ENCODE measurements around the gene ANKRD6. TPM values are rescaled to one million over a fixed set of nuclear protein-coding genes. Genes with fewer than 3 reads are reported as not detected.

The ANKRD6 gene
- total and polyA plus RNA-seq, 2 experiments from 2014 or later, result 9.3 to 20.9 TPM

- no peak for TF ChIP-seq EZH2 (IDR thresholded peaks at IDR 0.05; ENCODE audit: borderline replicate concordance)
- no peak for TF ChIP-seq EZH2phosphoT487 (IDR thresholded peaks at IDR 0.05; ENCODE audit: low read depth, severe bottlenecking, unreplicated experiment)
- TF ChIP-seq CTCF (IDR thresholded peaks at IDR 0.05; ENCODE audit: poor library complexity), result no peak
- H3K4me3 ChIP-seq, result no peak overlapping the region
- 86% methylated on average over 3 of the region's 3 CpGs for WGBS (ENCODE audit: low lambda C conversion rate, missing lambda C conversion rate)
- DNase-seq (ENCODE audit: low spot score), result no peak
- no peak overlapping the region for H2AFZ ChIP-seq
- H3K27ac ChIP-seq, result no peak overlapping the region
- H4K20me1 ChIP-seq (ENCODE audit: insufficient read depth, poor library complexity, severe bottlenecking), result no peaks in the 10 kb centered on the region
- no peak overlapping the region for H3K4me2 ChIP-seq
- H3K36me3 ChIP-seq (replicated peaks; ENCODE audit: insufficient read depth, low read depth), result no peaks in the 10 kb centered on the region
- no peaks in the 10 kb centered on the region for H3K9me2 ChIP-seq (replicated peaks; ENCODE audit: insufficient read depth)
- no peaks in the 10 kb centered on the region for H3K4me1 ChIP-seq (ENCODE audit: insufficient read depth)
- H3K79me2 ChIP-seq, result peaks cover 12% of the 10 kb centered on the region
- H3K9me3 ChIP-seq (ENCODE audit: low read depth), result no peaks in the 10 kb centered on the region
- H3K27me3 ChIP-seq, result no peaks in the 10 kb centered on the region
Observed at GRCh38 chr6:89485320-89485719, 52.4 kb downstream of the ANKRD6 start.

GRCh38 chr6:89487864-89488263 lies 54.9 kb downstream of the ANKRD6 start:
- H4K20me1 ChIP-seq (ENCODE audit: insufficient read depth, poor library complexity, severe bottlenecking), result no peaks in the 10 kb centered on the region
- H3K9me2 ChIP-seq (replicated peaks; ENCODE audit: insufficient read depth), result no peaks in the 10 kb centered on the region
- H3K27me3 ChIP-seq, result no peaks in the 10 kb centered on the region
- H3K27ac ChIP-seq, result no peak overlapping the region
- 68% methylated on average over 1 of the region's 1 CpG for WGBS (ENCODE audit: low lambda C conversion rate, missing lambda C conversion rate)
- H3K9me3 ChIP-seq (ENCODE audit: low read depth), result no peaks in the 10 kb centered on the region
- H3K79me2 ChIP-seq, result peaks cover 12% of the 10 kb centered on the region
- no peak overlapping the region for H3K4me2 ChIP-seq
- DNase-seq (ENCODE audit: low spot score), result peak; percentile 33
- H3K4me1 ChIP-seq (ENCODE audit: insufficient read depth), result no peaks in the 10 kb centered on the region
- H3K36me3 ChIP-seq (replicated peaks; ENCODE audit: insufficient read depth, low read depth), result no peaks in the 10 kb centered on the region
- H2AFZ ChIP-seq, result no peak overlapping the region
- TF ChIP-seq EZH2 (IDR thresholded peaks at IDR 0.05; ENCODE audit: borderline replicate concordance), result no peak
- no peak for TF ChIP-seq CTCF (IDR thresholded peaks at IDR 0.05; ENCODE audit: poor library complexity)
- no peak for TF ChIP-seq EZH2phosphoT487 (IDR thresholded peaks at IDR 0.05; ENCODE audit: low read depth, severe bottlenecking, unreplicated experiment)
- H3K4me3 ChIP-seq, result no peak overlapping the region

- DNase-seq (ENCODE audit: low spot score), result no peak
- Histone ChIP-seq H3K4me3 (no peak overlapping the region), H4K20me1 (ENCODE audit: insufficient read depth, poor library complexity, severe bottlenecking) (no peaks in the 10 kb centered on the region), H3K4me1 (ENCODE audit: insufficient read depth) (no peaks in the 10 kb centered on the region), H3K27me3 (no peaks in the 10 kb centered on the region), H3K9me3 (ENCODE audit: low read depth) (no peaks in the 10 kb centered on the region), H3K27ac (no peak overlapping the region), H3K36me3 (replicated peaks; ENCODE audit: insufficient read depth, low read depth) (no peaks in the 10 kb centered on the region), H2AFZ (no peak overlapping the region), H3K79me2 (peaks cover 12% of the 10 kb centered on the region), H3K9me2 (replicated peaks; ENCODE audit: insufficient read depth) (no peaks in the 10 kb centered on the region), H3K4me2 (no peak overlapping the region)
- TF ChIP-seq CTCF (IDR thresholded peaks at IDR 0.05; ENCODE audit: poor library complexity), result no peak
- TF ChIP-seq EZH2phosphoT487 (IDR thresholded peaks at IDR 0.05; ENCODE audit: low read depth, severe bottlenecking, unreplicated experiment), result no peak
- TF ChIP-seq EZH2 (IDR thresholded peaks at IDR 0.05; ENCODE audit: borderline replicate concordance), result no peak
Observed at GRCh38 chr6:89488438-89488837, 55.5 kb downstream of the ANKRD6 start.

GRCh38 chr6:89489078-89489477 lies 56.1 kb downstream of the ANKRD6 start:
- H3K4me3 ChIP-seq, result no peak overlapping the region
- no peak overlapping the region for H3K27ac ChIP-seq
- peaks cover 12% of the 10 kb centered on the region for H3K79me2 ChIP-seq
- H3K4me2 ChIP-seq, result no peak overlapping the region
- TF ChIP-seq CTCF (IDR thresholded peaks at IDR 0.05; ENCODE audit: poor library complexity) (no peak), EZH2phosphoT487 (IDR thresholded peaks at IDR 0.05; ENCODE audit: low read depth, severe bottlenecking, unreplicated experiment) (no peak), EZH2 (IDR thresholded peaks at IDR 0.05; ENCODE audit: borderline replicate concordance) (no peak)
- no peaks in the 10 kb centered on the region for H3K9me2 ChIP-seq (replicated peaks; ENCODE audit: insufficient read depth)
- H3K27me3 ChIP-seq, result no peaks in the 10 kb centered on the region
- H2AFZ ChIP-seq, result no peak overlapping the region
- DNase-seq (ENCODE audit: low spot score), result no peak
- H3K4me1 ChIP-seq (ENCODE audit: insufficient read depth), result no peaks in the 10 kb centered on the region
- no peaks in the 10 kb centered on the region for H3K36me3 ChIP-seq (replicated peaks; ENCODE audit: insufficient read depth, low read depth)
- H4K20me1 ChIP-seq (ENCODE audit: insufficient read depth, poor library complexity, severe bottlenecking), result no peaks in the 10 kb centered on the region
- H3K9me3 ChIP-seq (ENCODE audit: low read depth), result no peaks in the 10 kb centered on the region
- 79% methylated on average over 3 of the region's 3 CpGs for WGBS (ENCODE audit: low lambda C conversion rate, missing lambda C conversion rate)
